Measurements from ENCODE around the gene MPRIP. TPM values are rescaled to one million over a fixed set of nuclear protein-coding genes. Genes with fewer than 3 reads are reported as not detected.

Gene MPRIP
- total RNA-seq, 1 experiment from 2014 or later = 140 TPM

DNA sequence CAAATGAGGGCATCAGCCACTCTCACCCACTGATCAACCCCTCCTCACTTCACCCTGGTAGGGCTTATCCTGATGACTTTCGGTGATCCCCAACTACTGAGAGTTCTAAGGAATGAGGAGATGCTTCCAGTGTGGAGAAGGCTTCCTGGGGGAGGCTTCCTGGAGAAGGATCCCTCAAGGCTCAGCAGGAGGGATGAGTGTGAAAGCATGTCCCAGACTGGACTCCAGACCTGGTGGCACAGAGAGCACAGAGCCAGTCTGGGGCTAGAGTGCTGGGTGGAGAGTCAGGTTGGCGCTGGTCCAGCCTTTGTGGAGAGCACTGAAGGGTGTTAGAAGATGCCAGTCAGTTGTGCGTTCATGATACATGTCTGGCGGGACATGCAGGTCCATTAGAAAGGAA, 110.1 kb downstream of the MPRIP start:
- ATAC-seq = no peak
- Mint-ChIP-seq H3K4me3 (no peak overlapping the region), H3K9me3 (no peaks in the 10 kb centered on the region), H3K36me3 (peaks cover 53% of the 10 kb centered on the region), H3K27ac (peak overlapping the region; percentile 50), H3K4me1 (no peaks in the 10 kb centered on the region), H3K27me3 (ENCODE audit: low read depth) (no peaks in the 10 kb centered on the region)
- ChIA-PET CTCF (interaction anchor here (1.0 to 2.0 kb wide), 2 partner anchors 10 to 11 kb away, joined by 6 to 15 read pairs; no protein-coding TSS in a partner anchor), POLR2A (no interaction called here)
- TF ChIP-seq, protein P1, sequence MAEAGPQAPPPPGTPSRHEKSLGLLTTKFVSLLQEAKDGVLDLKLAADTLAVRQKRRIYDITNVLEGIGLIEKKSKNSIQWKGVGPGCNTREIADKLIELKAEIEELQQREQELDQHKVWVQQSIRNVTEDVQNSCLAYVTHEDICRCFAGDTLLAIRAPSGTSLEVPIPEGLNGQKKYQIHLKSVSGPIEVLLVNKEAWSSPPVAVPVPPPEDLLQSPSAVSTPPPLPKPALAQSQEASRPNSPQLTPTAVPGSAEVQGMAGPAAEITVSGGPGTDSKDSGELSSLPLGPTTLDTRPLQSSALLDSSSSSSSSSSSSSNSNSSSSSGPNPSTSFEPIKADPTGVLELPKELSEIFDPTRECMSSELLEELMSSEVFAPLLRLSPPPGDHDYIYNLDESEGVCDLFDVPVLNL (CRISPR knock-in tag; IDR thresholded peaks at IDR 0.05; ENCODE audit: borderline replicate concordance, low read depth) = no peak
- TF ChIP-seq NFE2L1 (CRISPR knock-in tag; IDR thresholded peaks at IDR 0.05) (no peak), TCF7 (CRISPR knock-in tag; IDR thresholded peaks at IDR 0.05; ENCODE audit: low read depth) (no peak), IRF2 (CRISPR knock-in tag; IDR thresholded peaks at IDR 0.05; ENCODE audit: borderline replicate concordance, low read depth) (no peak), ETV6 (CRISPR knock-in tag; IDR thresholded peaks at IDR 0.05) (no peak), NFYB (CRISPR knock-in tag; conservative IDR thresholded peaks at IDR 0.05; ENCODE audit: low read depth) (no peak), ZNF263 (CRISPR knock-in tag; IDR thresholded peaks at IDR 0.05; ENCODE audit: low read depth) (no peak), ZNF416 (CRISPR knock-in tag; IDR thresholded peaks at IDR 0.05) (no peak), SMAD4 (CRISPR knock-in tag; IDR thresholded peaks at IDR 0.05) (no peak), CREM (CRISPR knock-in tag; IDR thresholded peaks at IDR 0.05) (no peak), OVOL2 (CRISPR knock-in tag; IDR thresholded peaks at IDR 0.05; ENCODE audit: borderline replicate concordance) (no peak), ZBTB21 (CRISPR knock-in tag; IDR thresholded peaks at IDR 0.05; ENCODE audit: borderline replicate concordance) (no peak), FOXK1 (CRISPR knock-in tag; IDR thresholded peaks at IDR 0.05) (no peak), SOX15 (CRISPR knock-in tag; IDR thresholded peaks at IDR 0.05) (no peak), SP1 (CRISPR knock-in tag; conservative IDR thresholded peaks at IDR 0.05) (no peak), TEAD4 (CRISPR knock-in tag; IDR thresholded peaks at IDR 0.05) (no peak), ELF4 (CRISPR knock-in tag; IDR thresholded peaks at IDR 0.05; ENCODE audit: low read depth) (no peak)
- TF ChIP-seq, protein P2, sequence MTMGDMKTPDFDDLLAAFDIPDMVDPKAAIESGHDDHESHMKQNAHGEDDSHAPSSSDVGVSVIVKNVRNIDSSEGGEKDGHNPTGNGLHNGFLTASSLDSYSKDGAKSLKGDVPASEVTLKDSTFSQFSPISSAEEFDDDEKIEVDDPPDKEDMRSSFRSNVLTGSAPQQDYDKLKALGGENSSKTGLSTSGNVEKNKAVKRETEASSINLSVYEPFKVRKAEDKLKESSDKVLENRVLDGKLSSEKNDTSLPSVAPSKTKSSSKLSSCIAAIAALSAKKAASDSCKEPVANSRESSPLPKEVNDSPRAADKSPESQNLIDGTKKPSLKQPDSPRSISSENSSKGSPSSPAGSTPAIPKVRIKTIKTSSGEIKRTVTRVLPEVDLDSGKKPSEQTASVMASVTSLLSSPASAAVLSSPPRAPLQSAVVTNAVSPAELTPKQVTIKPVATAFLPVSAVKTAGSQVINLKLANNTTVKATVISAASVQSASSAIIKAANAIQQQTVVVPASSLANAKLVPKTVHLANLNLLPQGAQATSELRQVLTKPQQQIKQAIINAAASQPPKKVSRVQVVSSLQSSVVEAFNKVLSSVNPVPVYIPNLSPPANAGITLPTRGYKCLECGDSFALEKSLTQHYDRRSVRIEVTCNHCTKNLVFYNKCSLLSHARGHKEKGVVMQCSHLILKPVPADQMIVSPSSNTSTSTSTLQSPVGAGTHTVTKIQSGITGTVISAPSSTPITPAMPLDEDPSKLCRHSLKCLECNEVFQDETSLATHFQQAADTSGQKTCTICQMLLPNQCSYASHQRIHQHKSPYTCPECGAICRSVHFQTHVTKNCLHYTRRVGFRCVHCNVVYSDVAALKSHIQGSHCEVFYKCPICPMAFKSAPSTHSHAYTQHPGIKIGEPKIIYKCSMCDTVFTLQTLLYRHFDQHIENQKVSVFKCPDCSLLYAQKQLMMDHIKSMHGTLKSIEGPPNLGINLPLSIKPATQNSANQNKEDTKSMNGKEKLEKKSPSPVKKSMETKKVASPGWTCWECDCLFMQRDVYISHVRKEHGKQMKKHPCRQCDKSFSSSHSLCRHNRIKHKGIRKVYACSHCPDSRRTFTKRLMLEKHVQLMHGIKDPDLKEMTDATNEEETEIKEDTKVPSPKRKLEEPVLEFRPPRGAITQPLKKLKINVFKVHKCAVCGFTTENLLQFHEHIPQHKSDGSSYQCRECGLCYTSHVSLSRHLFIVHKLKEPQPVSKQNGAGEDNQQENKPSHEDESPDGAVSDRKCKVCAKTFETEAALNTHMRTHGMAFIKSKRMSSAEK (CRISPR knock-in tag; IDR thresholded peaks at IDR 0.05; ENCODE audit: borderline replicate concordance) = no peak
- TF ChIP-seq, protein P3, sequence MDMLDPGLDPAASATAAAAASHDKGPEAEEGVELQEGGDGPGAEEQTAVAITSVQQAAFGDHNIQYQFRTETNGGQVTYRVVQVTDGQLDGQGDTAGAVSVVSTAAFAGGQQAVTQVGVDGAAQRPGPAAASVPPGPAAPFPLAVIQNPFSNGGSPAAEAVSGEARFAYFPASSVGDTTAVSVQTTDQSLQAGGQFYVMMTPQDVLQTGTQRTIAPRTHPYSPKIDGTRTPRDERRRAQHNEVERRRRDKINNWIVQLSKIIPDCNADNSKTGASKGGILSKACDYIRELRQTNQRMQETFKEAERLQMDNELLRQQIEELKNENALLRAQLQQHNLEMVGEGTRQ (CRISPR knock-in tag; IDR thresholded peaks at IDR 0.05) = no peak
- TF ChIP-seq, protein P4, sequence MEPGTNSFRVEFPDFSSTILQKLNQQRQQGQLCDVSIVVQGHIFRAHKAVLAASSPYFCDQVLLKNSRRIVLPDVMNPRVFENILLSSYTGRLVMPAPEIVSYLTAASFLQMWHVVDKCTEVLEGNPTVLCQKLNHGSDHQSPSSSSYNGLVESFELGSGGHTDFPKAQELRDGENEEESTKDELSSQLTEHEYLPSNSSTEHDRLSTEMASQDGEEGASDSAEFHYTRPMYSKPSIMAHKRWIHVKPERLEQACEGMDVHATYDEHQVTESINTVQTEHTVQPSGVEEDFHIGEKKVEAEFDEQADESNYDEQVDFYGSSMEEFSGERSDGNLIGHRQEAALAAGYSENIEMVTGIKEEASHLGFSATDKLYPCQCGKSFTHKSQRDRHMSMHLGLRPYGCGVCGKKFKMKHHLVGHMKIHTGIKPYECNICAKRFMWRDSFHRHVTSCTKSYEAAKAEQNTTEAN (CRISPR knock-in tag; IDR thresholded peaks at IDR 0.05) = no peak
- DNase-seq (ENCODE audit: low spot score) = no peak

DNA sequence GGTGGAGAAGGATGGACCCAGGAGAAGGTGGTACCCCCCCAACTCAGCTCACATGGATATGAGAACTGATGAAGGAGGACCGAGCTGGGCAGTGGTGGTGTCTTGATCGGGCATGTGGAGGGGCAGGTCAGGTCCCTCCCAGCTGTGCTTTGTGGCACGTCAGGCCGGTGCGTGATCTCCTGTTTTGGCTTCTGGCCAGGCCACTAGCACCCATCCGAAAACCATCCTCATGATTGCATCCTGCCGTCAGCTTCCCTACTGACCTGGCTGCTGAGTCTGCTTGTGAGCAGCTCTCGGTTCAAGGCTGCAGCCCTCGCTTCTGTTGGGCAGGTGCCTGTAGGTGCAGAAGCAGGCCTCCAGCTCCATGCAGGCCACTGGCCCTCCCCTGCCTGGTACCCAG, 110.8 kb downstream of the MPRIP start:
- Mint-ChIP-seq H3K4me3 (no peak overlapping the region), H3K27ac (no peak overlapping the region), H3K36me3 (peaks cover 50% of the 10 kb centered on the region), H3K9me3 (no peaks in the 10 kb centered on the region), H3K4me1 (no peaks in the 10 kb centered on the region), H3K27me3 (ENCODE audit: low read depth) (no peaks in the 10 kb centered on the region)
- ChIA-PET POLR2A (no interaction called here), CTCF (interaction anchor here (0.9 to 2.0 kb wide), 2 partner anchors 10 to 11 kb away, joined by 3 to 15 read pairs; no protein-coding TSS in a partner anchor)
- DNase-seq (ENCODE audit: low spot score) = no peak
- no peak for ATAC-seq
- no peak for TF ChIP-seq KAT7 (CRISPR knock-in tag; IDR thresholded peaks at IDR 0.05; ENCODE audit: borderline replicate concordance)
- no peak for TF ChIP-seq SMAD4 (CRISPR knock-in tag; IDR thresholded peaks at IDR 0.05)
- no peak for TF ChIP-seq NR3C1 (CRISPR knock-in tag; conservative IDR thresholded peaks at IDR 0.05; ENCODE audit: low read depth)
- no peak for TF ChIP-seq FOXP1 (CRISPR knock-in tag; IDR thresholded peaks at IDR 0.05; ENCODE audit: borderline replicate concordance)
- TF ChIP-seq, protein P5, sequence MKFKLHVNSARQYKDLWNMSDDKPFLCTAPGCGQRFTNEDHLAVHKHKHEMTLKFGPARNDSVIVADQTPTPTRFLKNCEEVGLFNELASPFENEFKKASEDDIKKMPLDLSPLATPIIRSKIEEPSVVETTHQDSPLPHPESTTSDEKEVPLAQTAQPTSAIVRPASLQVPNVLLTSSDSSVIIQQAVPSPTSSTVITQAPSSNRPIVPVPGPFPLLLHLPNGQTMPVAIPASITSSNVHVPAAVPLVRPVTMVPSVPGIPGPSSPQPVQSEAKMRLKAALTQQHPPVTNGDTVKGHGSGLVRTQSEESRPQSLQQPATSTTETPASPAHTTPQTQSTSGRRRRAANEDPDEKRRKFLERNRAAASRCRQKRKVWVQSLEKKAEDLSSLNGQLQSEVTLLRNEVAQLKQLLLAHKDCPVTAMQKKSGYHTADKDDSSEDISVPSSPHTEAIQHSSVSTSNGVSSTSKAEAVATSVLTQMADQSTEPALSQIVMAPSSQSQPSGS (CRISPR knock-in tag; IDR thresholded peaks at IDR 0.05; ENCODE audit: borderline replicate concordance, low read depth) = no peak
- no peak for TF ChIP-seq ESRRA (CRISPR knock-in tag; IDR thresholded peaks at IDR 0.05; ENCODE audit: borderline replicate concordance)
- TF ChIP-seq, protein P6, sequence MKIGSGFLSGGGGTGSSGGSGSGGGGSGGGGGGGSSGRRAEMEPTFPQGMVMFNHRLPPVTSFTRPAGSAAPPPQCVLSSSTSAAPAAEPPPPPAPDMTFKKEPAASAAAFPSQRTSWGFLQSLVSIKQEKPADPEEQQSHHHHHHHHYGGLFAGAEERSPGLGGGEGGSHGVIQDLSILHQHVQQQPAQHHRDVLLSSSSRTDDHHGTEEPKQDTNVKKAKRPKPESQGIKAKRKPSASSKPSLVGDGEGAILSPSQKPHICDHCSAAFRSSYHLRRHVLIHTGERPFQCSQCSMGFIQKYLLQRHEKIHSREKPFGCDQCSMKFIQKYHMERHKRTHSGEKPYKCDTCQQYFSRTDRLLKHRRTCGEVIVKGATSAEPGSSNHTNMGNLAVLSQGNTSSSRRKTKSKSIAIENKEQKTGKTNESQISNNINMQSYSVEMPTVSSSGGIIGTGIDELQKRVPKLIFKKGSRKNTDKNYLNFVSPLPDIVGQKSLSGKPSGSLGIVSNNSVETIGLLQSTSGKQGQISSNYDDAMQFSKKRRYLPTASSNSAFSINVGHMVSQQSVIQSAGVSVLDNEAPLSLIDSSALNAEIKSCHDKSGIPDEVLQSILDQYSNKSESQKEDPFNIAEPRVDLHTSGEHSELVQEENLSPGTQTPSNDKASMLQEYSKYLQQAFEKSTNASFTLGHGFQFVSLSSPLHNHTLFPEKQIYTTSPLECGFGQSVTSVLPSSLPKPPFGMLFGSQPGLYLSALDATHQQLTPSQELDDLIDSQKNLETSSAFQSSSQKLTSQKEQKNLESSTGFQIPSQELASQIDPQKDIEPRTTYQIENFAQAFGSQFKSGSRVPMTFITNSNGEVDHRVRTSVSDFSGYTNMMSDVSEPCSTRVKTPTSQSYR (CRISPR knock-in tag; IDR thresholded peaks at IDR 0.05) = no peak
